ENCODE measurements around the gene BET1L. TPM values are rescaled to one million over a fixed set of nuclear protein-coding genes. Genes with fewer than 3 reads are reported as not detected.
"Not testable (repeated sequence)": the region's sequence is repeated elsewhere in the genome, so short reads cannot be mapped to it uniquely, and the experiment has no call there.

The BET1L gene
- polyA plus RNA-seq, 1 of the 3 experiments (the other 2 are of a cell fraction): 56.9 TPM

- H3K4me2 ChIP-seq: no peak overlapping the region
- peaks cover 0 to 8% of the 10 kb centered on the region in 2 experiments for H3K36me3 ChIP-seq (replicated peaks in 1 of 2; ENCODE audit: control insufficient read depth in 1 of 2, insufficient read depth in 2 of 2, low read length in 1 of 2)
- H3K27ac ChIP-seq (ENCODE audit: low read depth in 2 of 2, low read length in 1 of 2): no peak overlapping the region
- CTCF ChIA-PET: interaction anchor here (1.0 kb wide), 1 partner anchor 22 kb away, joined by 3 read pairs; no protein-coding TSS in a partner anchor
- H3K4me3 ChIP-seq (ENCODE audit: low read depth in 2 of 2, low read length in 1 of 2): no peak overlapping the region
- no peaks in the 10 kb centered on the region for H3K9me2 ChIP-seq
- 93% methylated on average over 7 of the region's 7 CpGs for WGBS (ENCODE audit: low lambda C conversion rate)
- DNase-seq: no peak
- H2AFZ ChIP-seq (ENCODE audit: low read depth): no peak overlapping the region
- no peaks in the 10 kb centered on the region for H3K4me1 ChIP-seq (ENCODE audit: control insufficient read depth in 1 of 2, insufficient read depth in 2 of 2, low read depth in 1 of 2, low read length in 1 of 2)
- no peaks in the 10 kb centered on the region for H3K27me3 ChIP-seq (ENCODE audit: insufficient read depth)
- H3F3A ChIP-seq (replicated peaks; ENCODE audit: insufficient read depth): peaks cover 3% of the 10 kb centered on the region
- H3K9me3 ChIP-seq: no peaks in the 10 kb centered on the region
- no peaks in the 10 kb centered on the region; the same call in 1 of the 2 replicates for H4K20me1 ChIP-seq (ENCODE audit: insufficient read depth)
- no peak overlapping the region for H3K9ac ChIP-seq
- no peaks in the 10 kb centered on the region; the same call in 1 of the 2 replicates for H3K79me2 ChIP-seq (ENCODE audit: insufficient read depth)
- TF ChIP-seq REST (IDR thresholded peaks at IDR 0.05; ENCODE audit: low read depth, low read length): no peak
- TF ChIP-seq USF2 (IDR thresholded peaks at IDR 0.05; ENCODE audit: borderline replicate concordance, low read depth, low read length): no peak
- TF ChIP-seq GABPA (IDR thresholded peaks at IDR 0.05; ENCODE audit: low read depth): no peak
- no peak for TF ChIP-seq NFIC (IDR thresholded peaks at IDR 0.05; ENCODE audit: borderline replicate concordance)
- no peak for TF ChIP-seq TCF12 (IDR thresholded peaks at IDR 0.05)
- no peak for TF ChIP-seq RFX5 (IDR thresholded peaks at IDR 0.05; ENCODE audit: low read length)
- no peak for TF ChIP-seq CHD2 (IDR thresholded peaks at IDR 0.05; ENCODE audit: low read length, partially characterized antibody)
- no peak for TF ChIP-seq EP300 (IDR thresholded peaks at IDR 0.05; ENCODE audit: borderline replicate concordance in 1 of 2, low read depth in 1 of 2, low read length in 1 of 2)
- no peak for TF ChIP-seq RAD21 (IDR thresholded peaks at IDR 0.05; ENCODE audit: low read length)
- TF ChIP-seq MEF2A (IDR thresholded peaks at IDR 0.05; ENCODE audit: borderline replicate concordance, low read depth): no peak
- no peak for TF ChIP-seq ELF1 (IDR thresholded peaks at IDR 0.05)
- no peak for TF ChIP-seq NRF1 (IDR thresholded peaks at IDR 0.05; ENCODE audit: low read depth, low read length)
- POLR2A ChIA-PET: no interaction called here
Measured at GRCh38 chr11:221539-221938, 14.3 kb upstream of the BET1L start.

DNA sequence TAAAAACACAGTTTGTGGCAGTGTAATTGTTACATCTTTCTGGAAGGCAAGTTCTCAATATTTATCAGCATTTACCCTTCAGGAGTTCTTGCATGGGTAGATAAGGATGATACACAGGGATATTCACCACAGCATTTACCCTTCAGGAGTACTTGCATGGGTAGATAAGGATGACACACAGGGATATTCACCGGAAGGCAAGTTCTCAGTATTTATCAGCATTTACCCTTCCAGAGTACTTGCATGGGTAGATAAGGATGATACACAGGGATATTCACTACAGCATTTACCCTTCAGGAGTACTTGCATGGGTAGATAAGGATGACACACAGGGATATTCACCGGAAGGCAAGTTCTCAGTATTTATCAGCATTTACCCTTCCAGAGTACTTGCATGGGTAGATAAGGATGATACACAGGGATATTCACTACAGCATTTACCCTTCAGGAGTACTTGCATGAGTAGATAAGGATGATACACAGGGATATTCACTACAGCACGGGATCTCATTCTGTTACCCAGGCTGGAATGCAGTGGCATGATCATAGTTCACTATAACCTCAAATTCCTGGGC is 13.5 kb upstream of the BET1L start:
- H3K9ac ChIP-seq; POLR2A ChIA-PET; H3K9me2 ChIP-seq; H3K4me1 ChIP-seq (ENCODE audit: control insufficient read depth in 1 of 2, insufficient read depth in 2 of 2, low read depth in 1 of 2, low read length in 1 of 2); H3K27ac ChIP-seq (ENCODE audit: low read depth in 2 of 2, low read length in 1 of 2); H3F3A ChIP-seq (replicated peaks; ENCODE audit: insufficient read depth); H3K9me3 ChIP-seq; H3K27me3 ChIP-seq (ENCODE audit: insufficient read depth); H3K4me3 ChIP-seq (ENCODE audit: low read depth in 2 of 2, low read length in 1 of 2); H2AFZ ChIP-seq (ENCODE audit: low read depth); H4K20me1 ChIP-seq (ENCODE audit: insufficient read depth); CTCF ChIA-PET; DNase-seq; H3K4me2 ChIP-seq; H3K79me2 ChIP-seq (ENCODE audit: insufficient read depth): not testable (repeated sequence)
- peaks cover 4 to 16% of the 10 kb centered on the region in 2 experiments for H3K36me3 ChIP-seq (replicated peaks in 1 of 2; ENCODE audit: control insufficient read depth in 1 of 2, insufficient read depth in 2 of 2, low read length in 1 of 2)
- 92% methylated on average over 3 of the region's 3 CpGs for WGBS (ENCODE audit: low lambda C conversion rate)
